ENCODE results near the gene COL17A1.

Gene COL17A1

DNA sequence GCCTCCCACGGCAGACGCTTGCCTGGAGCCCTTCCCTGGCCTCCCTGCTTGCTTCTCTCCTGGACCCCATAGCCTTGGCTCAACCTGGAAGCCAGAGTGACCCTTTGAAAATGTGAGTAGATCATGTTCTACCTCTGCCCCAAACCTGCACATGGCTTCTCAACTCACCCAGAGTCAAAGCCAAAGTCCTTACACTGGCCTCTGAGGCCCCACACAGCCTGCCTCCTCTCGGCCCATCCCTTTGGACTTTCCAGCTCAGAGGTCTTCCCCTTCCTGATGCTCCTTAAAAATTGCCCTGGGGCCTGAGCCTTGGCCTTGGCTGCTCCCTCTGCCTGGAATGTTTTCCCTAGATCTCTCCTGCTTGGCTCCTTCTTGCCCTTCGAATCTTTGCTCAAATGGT is 32.5 kb downstream of the COL17A1 start:
- DNase-seq: no peak

DNA sequence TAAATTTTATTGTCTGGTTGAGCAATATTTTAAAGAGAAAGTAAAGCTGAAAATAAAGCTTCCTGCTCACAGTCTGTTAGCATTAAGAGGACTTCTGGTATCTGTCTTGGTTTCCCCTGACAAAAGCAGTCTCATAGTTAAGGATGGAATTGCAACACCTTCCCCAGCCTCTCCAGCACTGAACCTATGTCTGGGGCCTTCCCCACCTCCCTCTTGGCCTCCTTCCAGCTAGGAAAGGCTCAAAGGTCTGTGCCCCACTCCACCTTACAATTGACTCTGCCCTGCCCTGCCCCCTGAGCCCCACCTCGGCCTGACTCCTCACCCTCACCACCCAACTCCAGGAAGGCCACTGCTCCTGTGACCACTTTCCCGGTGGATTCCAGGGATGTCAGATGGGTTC is 33.2 kb downstream of the COL17A1 start:
- no peak for DNase-seq

DNA sequence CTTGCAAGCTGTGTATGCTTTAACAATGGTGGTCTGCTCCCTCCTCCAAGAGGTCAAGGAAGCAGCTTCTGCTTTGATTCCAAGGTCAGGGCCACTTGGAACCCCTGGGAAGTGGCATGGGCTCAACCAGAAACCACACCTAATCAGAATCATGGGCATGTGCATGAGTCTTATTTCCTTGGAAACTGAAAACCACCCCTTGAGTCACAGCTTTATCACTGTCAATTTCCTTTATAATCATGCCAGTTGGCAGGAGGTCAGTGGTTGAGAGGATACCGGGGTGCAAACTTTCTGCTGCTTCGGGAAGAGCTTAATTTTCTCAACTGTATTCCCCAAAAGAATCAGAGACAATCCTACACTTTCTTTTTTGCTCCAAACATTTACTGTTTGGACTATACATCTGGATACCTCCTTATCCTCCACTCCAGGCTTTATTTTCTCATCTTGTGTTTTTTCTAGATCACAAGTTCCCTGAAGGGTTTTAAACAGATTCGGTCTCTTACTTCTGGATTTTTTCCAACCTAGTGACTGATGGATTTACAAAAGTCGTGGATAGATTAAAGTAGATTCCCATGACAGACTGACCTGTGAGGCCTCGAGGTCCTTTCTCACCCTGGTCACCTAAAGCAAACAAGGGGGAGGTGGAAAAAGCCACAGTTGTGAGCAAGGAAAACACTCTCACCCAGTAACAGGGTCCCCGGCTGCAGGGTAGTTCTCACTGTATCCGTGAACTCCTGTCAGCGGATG is 36.0 kb downstream of the COL17A1 start:
- DNase-seq: no peak

DNA sequence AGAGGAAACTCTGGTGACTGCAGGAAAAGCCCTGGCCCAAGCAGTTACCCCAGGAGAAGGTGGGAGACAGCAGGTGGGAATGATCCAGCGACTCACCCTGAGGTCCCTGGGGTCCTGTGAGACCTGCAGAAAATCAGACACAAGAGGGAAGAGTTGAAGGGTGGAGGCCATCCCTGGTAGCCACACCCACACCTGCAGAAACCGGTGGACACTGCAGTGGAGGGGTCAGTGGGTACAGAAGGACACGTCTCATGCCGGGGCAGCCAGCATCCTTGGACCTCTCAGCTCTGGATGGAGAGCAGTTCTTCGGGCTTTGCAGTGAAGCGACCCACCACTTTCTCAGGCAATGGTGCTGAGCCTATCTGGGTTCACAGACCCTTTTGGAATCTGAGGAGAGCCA is 39.0 kb downstream of the COL17A1 start:
- no peak for DNase-seq

DNA sequence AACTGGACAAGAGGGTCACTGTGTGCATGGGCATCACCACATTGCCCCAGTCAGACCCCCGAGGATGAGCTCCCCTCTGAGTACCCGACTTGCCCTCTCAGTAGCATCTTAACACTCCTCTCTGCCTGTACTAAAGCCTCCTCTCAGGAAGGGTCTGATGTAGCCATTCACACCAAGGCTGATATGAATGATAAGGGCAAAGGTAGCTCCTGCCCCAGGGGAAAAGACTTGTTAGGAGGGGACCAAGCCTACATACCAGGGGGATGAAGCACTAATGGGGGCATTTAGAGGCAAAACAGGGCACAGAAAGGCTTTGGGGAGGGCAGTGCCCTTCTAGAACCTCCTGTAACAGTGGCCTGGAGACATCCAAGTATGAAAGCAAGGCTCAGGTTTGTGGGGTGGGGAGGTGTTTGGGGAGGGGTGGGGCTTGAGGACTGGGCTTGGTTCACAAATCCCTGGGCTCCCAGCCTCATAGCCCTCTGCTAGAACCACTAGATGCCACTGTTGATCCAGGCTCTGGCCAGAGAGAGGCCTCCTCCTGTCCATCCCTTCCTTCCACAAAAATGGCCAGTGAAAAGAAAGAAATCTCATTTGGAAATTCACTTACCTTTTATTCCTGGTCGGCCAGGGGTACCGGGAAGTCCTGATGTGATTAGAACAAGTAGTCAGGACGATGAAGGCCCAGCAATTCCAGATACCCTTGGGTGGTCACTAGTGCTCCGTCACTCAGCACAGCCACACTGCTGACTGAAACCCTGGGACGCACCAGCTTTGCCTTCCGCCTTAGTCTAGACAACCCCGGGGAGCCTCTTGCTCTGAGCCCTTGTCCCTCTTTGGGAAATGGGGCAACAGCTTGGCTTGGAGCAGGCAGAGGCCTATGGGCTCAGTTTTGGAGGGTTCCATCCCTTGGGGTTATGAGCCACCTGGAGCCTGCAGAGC is 40.3 kb downstream of the COL17A1 start:
- peak in 44 of 58 donors; percentile 8 to 76 (median 41) for DNase-seq

- DNase-seq: no peak
These were observed 41.8 kb downstream of the COL17A1 start for GRCh38 chr10:104043854-104044253.

GRCh38 chr10:104043185-104043830 is 42.4 kb downstream of the COL17A1 start:
- DNase-seq: no peak

GRCh38 chr10:104041891-104042535 is 43.7 kb downstream of the COL17A1 start:
- DNase-seq: no peak

- no peak for DNase-seq
These were observed 44.6 kb downstream of the COL17A1 start for GRCh38 chr10:104040862-104041789.

GRCh38 chr10:104040382-104040781 is 45.3 kb downstream of the COL17A1 start:
- no peak for DNase-seq

DNA sequence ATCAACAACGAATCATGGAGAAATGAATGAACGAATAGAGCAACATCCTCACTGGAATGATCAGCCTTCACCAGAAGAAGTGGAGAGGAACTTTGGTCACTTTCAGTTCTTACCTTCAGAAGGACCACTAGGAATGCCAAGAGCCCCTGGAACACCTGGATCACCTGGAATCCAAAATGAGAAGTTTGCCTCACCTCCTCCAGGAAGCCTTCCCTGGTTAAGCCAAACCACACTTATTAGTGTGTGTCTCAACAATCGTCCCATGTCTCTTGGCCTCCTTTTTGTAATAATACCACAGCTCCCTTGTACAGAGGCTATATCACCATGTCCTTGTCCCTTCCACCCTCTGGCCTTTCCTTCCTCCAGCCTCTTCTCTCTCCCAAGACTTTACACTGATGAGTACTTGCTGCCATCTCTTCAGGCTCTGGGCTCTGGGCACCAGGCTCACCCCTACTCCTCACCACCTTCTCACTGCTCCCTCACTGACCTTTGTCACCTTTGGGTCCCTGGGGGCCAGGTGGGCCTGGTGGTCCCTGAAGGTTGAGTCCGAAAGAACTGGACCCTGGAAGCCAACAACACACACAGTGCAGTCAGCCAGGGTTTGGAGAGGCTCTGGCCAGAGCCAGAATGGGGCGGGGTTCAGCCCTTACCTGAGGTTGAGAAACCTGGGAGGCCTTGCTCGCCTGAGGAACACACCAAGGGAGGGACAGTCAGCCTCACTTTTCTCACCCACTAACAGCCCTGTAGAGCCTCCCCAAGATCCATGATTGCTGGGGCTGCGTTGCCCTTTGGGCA is 46.5 kb downstream of the COL17A1 start:
- no peak for DNase-seq

GRCh38 chr10:104038537-104038936 is 47.1 kb downstream of the COL17A1 start:
- DNase-seq: no peak

DNA sequence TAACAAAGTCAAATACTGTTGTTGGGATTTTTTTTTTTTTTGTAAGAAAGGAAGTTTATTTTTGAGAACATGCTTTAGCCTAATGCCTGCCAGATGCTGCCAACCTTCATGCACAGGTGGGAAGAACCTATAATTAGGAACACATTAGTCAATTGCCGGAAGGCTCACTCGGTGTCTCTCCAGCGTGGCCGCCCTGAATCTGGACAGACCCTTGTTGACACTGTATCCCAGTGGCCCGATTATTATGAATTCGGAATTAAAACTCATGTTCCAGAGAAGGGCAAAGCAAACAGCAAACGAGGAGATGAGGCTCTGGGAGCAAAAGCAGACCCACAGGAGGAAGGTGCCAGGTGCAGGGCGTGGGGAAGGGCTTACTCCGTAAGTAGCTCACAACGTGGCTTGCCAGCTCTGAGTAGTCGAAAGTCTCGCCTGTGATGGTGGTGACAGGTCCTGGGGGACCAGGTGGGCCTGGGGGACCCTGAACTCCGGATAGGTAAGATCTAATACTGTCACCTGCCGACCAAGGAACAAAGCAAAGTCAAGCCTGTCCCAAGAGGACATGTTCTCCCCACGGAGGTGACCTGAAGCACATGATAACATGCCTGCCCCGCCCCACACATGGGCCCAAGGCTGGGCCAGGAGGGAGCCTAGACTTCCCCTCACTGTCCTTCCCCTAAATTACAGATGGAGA is 48.3 kb downstream of the COL17A1 start:
- no peak for DNase-seq

GRCh38 chr10:104036518-104037260 is 49.0 kb downstream of the COL17A1 start:
- DNase-seq: no peak

DNA sequence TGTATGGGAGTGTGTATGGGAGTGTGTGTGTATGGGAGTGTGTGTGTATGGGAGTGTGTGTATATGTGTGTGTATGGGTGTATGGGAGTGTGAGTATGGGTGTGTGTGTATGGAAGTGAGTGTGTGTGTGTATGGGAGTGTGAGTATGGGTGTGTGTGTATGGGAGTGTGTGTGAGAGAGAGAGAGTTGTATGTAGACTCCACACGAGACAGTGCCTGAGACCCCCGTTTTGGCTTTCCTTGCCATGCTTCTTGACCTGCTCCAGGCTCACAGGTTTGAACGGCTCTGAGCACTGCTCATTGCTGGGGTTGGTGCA is 49.7 kb downstream of the COL17A1 start:
- no peak for DNase-seq

GRCh38 chr10:104035194-104036068 is 50.2 kb downstream of the COL17A1 start:
- DNase-seq: no peak
